GM12891 (cell line): ENCODE results near the gene LOX.

Experiments used
- DNase-seq: peaks from one replicate; pipeline ENCODE4 v3.0.0; 2011; ENCODE audit warnings: low spot score; ENCODE audit not compliant: insufficient read length
- FAIRE-seq: peaks from 2 replicates; lab custom pipeline; 2011; peaks lifted over from hg19 to GRCh38; lab: Jason Lieb, UNC
- PAX5 ChIP-seq: IDR thresholded peaks from 2 replicates; pipeline ENCODE4 v1.6.1; 2011; ENCODE audit warnings: low read length, moderate library complexity, mild to moderate bottlenecking; ENCODE audit not compliant: insufficient read depth, severe bottlenecking
- POLR2A ChIP-seq: IDR thresholded peaks from 2 replicates; pipeline ENCODE4 v1.6.1; 2011; ENCODE audit warnings: low read depth, low read length, control low read depth
- POLR2AphosphoS5 ChIP-seq: IDR thresholded peaks from 2 replicates; pipeline ENCODE4 v1.6.1; 2011; ENCODE audit warnings: low read depth, low read length, control low read depth
- POU2F2 ChIP-seq: IDR thresholded peaks from 2 replicates; pipeline ENCODE4 v1.6.1; 2011; ENCODE audit warnings: low read depth, mild to moderate bottlenecking, control low read depth, low read length, moderate library complexity
- SPI1 ChIP-seq: IDR thresholded peaks from 2 replicates; pipeline ENCODE4 v1.6.1; 2011; ENCODE audit warnings: low read depth, low read length, control low read depth
- TAF1 ChIP-seq: IDR thresholded peaks from 2 replicates; pipeline ENCODE4 v1.6.1; 2011; ENCODE audit warnings: low read depth, low read length, control low read depth

LOX gene

GRCh38 chr5:122085041-122085440 is 7.0 kb upstream of the LOX start:
- TF ChIP-seq POLR2A: no peak
- no peak for TF ChIP-seq TAF1
- TF ChIP-seq PAX5: no peak
- TF ChIP-seq POLR2AphosphoS5: no peak
- no peak for TF ChIP-seq POU2F2
- FAIRE-seq: no peak

DNA sequence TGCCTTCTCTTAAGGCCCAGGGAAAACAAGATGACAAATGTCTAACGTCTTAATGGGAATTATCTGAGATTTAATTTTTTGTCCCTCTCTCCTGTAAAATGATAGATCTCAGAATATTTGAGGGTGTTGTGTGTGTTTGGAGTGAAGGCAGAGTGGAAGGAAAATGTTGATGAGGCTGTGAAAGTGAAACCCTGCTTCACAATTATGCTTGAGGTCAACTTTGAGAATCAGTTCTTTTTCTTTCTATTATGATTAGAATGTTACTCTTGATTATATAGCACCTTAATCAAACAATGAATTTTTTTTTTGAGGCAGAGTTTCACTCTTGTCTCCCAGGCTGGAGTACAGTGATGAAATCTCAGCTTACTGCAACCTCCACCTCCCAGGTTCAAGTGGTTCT is 5.5 kb upstream of the LOX start:
- FAIRE-seq (no peak), DNase-seq (no peak)
- no peak for TF ChIP-seq SPI1
- TF ChIP-seq POLR2AphosphoS5: no peak
- TF ChIP-seq PAX5: no peak
- no peak for TF ChIP-seq POU2F2
- no peak for TF ChIP-seq TAF1
- no peak for TF ChIP-seq POLR2A

More at GRCh38 chr5:122085041-122085440, 7.0 kb upstream of the LOX start:
- no peak for DNase-seq

DNA sequence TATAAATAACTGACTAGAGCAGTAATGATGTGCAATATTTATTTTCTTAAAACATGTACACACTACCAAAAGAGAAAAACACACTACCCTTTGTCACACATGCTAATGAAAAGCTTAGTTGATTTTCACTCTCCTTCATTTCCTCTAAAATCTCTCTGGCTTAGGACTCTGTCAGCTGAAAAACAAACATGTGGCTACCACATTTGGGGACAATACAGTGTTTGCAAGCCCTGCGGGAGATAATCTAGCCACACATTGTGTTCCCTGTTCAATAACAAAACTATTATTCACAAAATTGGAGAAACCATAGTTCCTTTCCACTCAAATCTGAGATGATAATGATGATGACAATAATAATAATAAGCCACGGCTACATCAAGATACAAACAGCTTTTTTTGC is 3.5 kb upstream of the LOX start:
- no peak for DNase-seq
- FAIRE-seq: no peak
- TF ChIP-seq POLR2A: no peak
- TF ChIP-seq POLR2AphosphoS5: no peak
- TF ChIP-seq PAX5: no peak
- TF ChIP-seq TAF1: no peak
- no peak for TF ChIP-seq POU2F2
- no peak for TF ChIP-seq SPI1

GRCh38 chr5:122077366-122078115 is 518 bp downstream of the LOX start:
- FAIRE-seq (no peak), DNase-seq (peak; percentile 14)

GRCh38 chr5:122076669-122077365 is 1.2 kb downstream of the LOX start:
- TF ChIP-seq PAX5 (no peak), POLR2AphosphoS5 (no peak)
- DNase-seq (peak; percentile 33), FAIRE-seq (peak; percentile 5)

More at GRCh38 chr5:122077366-122078115, 518 bp downstream of the LOX start:
- TF ChIP-seq TAF1 (no peak), POLR2A (no peak), PAX5 (no peak), POU2F2 (no peak), SPI1 (no peak), POLR2AphosphoS5 (no peak)

DNA sequence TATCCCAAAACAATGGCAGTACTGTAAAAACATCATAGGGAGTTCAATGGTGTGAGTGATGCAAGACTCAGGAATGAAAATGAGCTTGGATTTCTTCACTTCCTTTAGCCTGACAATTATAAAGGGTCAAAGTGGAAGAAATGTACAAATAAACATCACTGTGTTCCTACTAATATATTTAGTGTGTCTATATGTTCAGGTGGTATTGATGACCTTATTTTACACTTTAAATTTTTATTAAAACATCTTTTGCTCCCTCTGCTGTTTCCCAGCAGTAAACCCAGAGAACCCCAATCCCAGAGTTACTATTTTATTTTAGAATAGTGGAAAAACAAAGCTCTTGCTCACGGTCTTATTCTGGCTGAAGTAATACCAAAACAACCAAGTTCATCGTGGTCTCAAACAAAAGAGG is 2.0 kb downstream of the LOX start:
- FAIRE-seq (no peak), DNase-seq (no peak)
- TF ChIP-seq PAX5 (no peak), POLR2AphosphoS5 (no peak), TAF1 (no peak), POLR2A (no peak), SPI1 (no peak), POU2F2 (no peak)

GRCh38 chr5:122073864-122074263 is 4.2 kb downstream of the LOX start:
- DNase-seq (no peak), FAIRE-seq (peak; percentile 54)
- TF ChIP-seq POLR2AphosphoS5 (no peak), POLR2A (no peak), SPI1 (no peak), PAX5 (no peak), POU2F2 (no peak), TAF1 (no peak)

DNA sequence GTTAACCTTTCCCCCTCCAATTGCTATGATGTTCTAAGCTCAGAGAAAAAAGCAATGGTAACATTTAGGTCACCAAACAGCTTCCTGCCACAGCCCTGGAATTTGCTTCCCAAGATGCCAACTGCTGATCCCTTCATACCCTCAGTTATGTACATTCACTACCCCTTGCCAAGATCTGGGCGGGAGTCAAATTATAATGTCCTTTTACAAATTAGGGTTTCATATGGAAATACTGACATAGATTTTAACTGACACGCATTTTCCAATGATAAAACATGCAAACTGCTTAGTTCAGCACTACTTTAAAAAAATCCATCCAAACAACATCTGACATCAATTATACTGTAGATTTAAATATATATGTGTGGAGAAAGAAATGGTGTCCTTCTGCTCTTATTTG is 5.0 kb downstream of the LOX start:
- DNase-seq: no peak
- no peak for TF ChIP-seq POLR2AphosphoS5
- TF ChIP-seq POLR2A: no peak
- TF ChIP-seq SPI1: no peak
- TF ChIP-seq PAX5: no peak
- no peak for TF ChIP-seq POU2F2
- TF ChIP-seq TAF1: no peak
- no peak for FAIRE-seq

DNA sequence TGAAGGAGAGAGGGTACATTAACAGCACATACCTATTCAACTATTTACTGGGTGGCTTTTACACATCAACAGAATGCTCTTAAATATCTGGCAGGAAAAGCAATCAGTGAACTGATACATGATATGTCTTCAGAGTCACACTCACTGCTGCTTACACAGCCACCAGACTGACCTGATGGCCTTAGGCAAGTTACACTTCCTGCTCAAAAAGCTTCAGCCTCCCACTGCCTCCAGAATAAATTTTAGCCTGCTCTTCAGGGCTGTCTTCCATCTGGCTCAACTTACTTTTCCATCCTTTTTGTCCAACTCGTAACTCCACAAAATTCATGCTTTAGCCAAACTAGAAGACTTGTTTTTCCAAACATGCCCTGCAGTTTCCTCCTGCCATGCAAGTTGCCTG is 10.7 kb downstream of the LOX start:
- TF ChIP-seq TAF1 (no peak), POLR2A (no peak), SPI1 (no peak), POU2F2 (no peak), PAX5 (no peak), POLR2AphosphoS5 (no peak)
- DNase-seq (no peak), FAIRE-seq (no peak)

DNA sequence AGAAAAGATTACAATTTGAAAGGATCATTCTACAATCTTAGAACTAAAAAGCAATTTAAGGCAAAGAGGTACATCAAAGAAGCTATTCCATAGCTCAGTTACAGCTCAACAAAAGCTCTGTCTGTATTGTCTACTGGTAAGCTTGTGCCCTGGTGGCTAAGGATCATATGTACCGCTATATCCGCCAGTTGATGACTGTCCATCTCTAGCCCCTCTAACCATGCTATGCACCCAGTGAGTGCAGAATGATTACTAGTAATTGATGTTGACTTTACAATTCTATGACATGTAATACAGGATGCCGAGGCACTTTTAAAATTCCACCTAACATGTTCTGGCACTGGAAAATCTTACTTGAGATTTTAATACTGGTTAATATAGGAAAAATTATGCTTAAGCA is 13.1 kb downstream of the LOX start:
- DNase-seq (no peak), FAIRE-seq (no peak)
- TF ChIP-seq PAX5 (no peak), SPI1 (no peak), POLR2A (no peak), POU2F2 (no peak), TAF1 (no peak), POLR2AphosphoS5 (no peak)
